ENCODE measurements around the gene SLC17A7. TPM values are rescaled to one million over a fixed set of nuclear protein-coding genes. Genes with fewer than 3 reads are reported as not detected.

The SLC17A7 gene
- total and polyA plus RNA-seq, 2 of the 4 experiments (the other 2 are of a cell fraction), result 0.03 TPM; not detected in 1

DNA sequence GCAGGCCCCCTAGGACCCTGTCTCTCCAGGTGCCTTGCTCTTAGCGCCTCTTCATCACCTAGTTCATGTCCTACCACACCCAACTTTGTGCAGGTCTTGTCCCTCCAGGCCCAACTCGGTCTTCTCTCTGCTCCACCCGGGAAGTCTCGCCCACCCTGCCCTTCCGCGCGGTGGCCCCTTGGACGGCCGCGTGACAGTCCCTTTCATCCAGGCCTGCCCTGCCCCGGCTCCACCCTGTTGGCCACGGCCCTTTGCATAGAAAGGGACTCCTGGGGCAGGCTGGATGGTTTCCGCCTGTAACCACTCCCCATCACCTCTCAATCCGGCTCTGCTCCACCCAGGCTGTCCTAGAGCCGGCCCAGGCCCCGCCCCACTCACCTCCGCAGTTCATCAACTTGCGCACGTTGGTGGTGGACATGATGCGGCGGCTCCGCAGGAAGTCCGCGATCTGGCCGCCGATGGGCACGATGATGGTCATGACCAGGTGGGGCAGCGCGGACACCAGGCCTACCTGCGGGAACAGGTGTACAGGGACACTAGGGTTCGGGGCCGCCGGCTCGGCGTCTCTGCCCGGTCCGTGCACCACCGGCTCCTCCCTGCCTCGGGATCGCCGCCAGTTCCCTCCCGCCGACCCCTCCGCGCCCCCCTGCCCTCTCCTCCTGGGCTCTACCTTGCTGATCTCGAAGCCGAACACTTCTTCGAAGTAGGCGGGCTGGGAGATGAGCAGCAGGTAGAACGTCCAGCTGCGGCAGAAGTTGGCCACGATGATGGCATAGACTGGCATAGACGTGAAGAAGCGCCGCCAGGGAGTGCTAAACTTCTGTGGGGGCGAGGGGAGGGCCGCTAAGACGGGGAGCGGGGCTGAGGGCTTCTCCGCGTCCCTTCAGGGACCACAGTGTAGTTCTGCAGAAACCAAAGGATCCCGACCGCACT is 8.9 kb downstream of the SLC17A7 start:
- intact Hi-C loops (cut with micrococcal nuclease), result no loop called here
- H2AK5ac ChIP-seq (ENCODE audit: low read depth, low read length), result no peak overlapping the region
- no peaks in the 10 kb centered on the region for H4K20me1 ChIP-seq (ENCODE audit: insufficient read depth, low read length)
- H3K4me3 ChIP-seq (ENCODE audit: insufficient read depth, low read depth, low read length), result no peak overlapping the region
- no peaks in the 10 kb centered on the region for H3K79me1 ChIP-seq (ENCODE audit: low read depth in 1 of 2, low read length in 2 of 2)
- H3K9me3 ChIP-seq (ENCODE audit: control insufficient read depth, insufficient read depth, low read length), result peaks cover 18% of the 10 kb centered on the region
- no peak overlapping the region for H3K4ac ChIP-seq (ENCODE audit: low read depth, low read length)
- no peaks in the 10 kb centered on the region for H3K36me3 ChIP-seq (ENCODE audit: control insufficient read depth, insufficient read depth, low read length)
- WGBS, 2 experiments (ENCODE audit: extremely low coverage in 2 of 2, insufficient read length in 1 of 2), result 9% methylated on average over 37 of the region's 63 CpGs; no CpG with 5 or more reads in 1 of the 2 experiments
- no peak overlapping the region for H3K56ac ChIP-seq (ENCODE audit: extremely low read depth, insufficient read depth, low read length)
- no peaks in the 10 kb centered on the region for H3K9me1 ChIP-seq (ENCODE audit: insufficient read depth, low read length)
- H3K9ac ChIP-seq (ENCODE audit: low read depth, low read length), result no peak overlapping the region
- H2BK5ac ChIP-seq (ENCODE audit: low read depth, low read length, poor library complexity, severe bottlenecking), result no peak overlapping the region
- no TSS peak for BruUV-seq (replicated peaks)
- H3K4me2 ChIP-seq (ENCODE audit: low read depth, low read length), result no peak overlapping the region
- no peak overlapping the region for H4K91ac ChIP-seq (ENCODE audit: insufficient read depth, low read depth, low read length)
- DNase-seq, result no peak
- ATAC-seq (ENCODE audit: low read depth), result no peak
- no peak overlapping the region for H2BK15ac ChIP-seq (ENCODE audit: low read depth, low read length)
- no peak overlapping the region for H3K14ac ChIP-seq (replicated peaks; ENCODE audit: low read depth, low read length)
- in situ Hi-C loops (cut with MboI; ENCODE audit: low sequenced_read_pairs), result loop anchor here (10.0 kb wide), 1 partner anchor 168 kb away; no protein-coding TSS in a partner anchor
- CTCF ChIA-PET, result no interaction called here
- H3K23ac ChIP-seq (ENCODE audit: low read depth, low read length), result no peak overlapping the region
- no peak overlapping the region for H3K27ac ChIP-seq (ENCODE audit: insufficient read depth, low read length)
- TF ChIP-seq CHD1 (IDR thresholded peaks at IDR 0.05; ENCODE audit: low read depth, low read length) (no peak), CEBPB (IDR thresholded peaks at IDR 0.05; ENCODE audit: low read depth, low read length) (no peak), MXI1 (IDR thresholded peaks at IDR 0.05; ENCODE audit: borderline replicate concordance, low read depth, low read length) (no peak), RAD21 (IDR thresholded peaks at IDR 0.05; ENCODE audit: low read length) (no peak), SMC3 (IDR thresholded peaks at IDR 0.05; ENCODE audit: low read depth, low read length) (no peak), RCOR1 (IDR thresholded peaks at IDR 0.05; ENCODE audit: insufficient replicate concordance, low read length) (no peak)
- TF ChIP-seq, protein P1, sequence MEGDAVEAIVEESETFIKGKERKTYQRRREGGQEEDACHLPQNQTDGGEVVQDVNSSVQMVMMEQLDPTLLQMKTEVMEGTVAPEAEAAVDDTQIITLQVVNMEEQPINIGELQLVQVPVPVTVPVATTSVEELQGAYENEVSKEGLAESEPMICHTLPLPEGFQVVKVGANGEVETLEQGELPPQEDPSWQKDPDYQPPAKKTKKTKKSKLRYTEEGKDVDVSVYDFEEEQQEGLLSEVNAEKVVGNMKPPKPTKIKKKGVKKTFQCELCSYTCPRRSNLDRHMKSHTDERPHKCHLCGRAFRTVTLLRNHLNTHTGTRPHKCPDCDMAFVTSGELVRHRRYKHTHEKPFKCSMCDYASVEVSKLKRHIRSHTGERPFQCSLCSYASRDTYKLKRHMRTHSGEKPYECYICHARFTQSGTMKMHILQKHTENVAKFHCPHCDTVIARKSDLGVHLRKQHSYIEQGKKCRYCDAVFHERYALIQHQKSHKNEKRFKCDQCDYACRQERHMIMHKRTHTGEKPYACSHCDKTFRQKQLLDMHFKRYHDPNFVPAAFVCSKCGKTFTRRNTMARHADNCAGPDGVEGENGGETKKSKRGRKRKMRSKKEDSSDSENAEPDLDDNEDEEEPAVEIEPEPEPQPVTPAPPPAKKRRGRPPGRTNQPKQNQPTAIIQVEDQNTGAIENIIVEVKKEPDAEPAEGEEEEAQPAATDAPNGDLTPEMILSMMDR (conservative IDR thresholded peaks at IDR 0.05; ENCODE audit: low read depth, low read length), result no peak
- H2BK20ac ChIP-seq (ENCODE audit: low read depth, low read length), result no peak overlapping the region
- H2BK120ac ChIP-seq (ENCODE audit: low read depth, low read length), result no peak overlapping the region
- peaks cover 95% of the 10 kb centered on the region for H3K27me3 ChIP-seq (ENCODE audit: control insufficient read depth, insufficient read depth, low read length)
- POLR2A ChIA-PET (ENCODE audit: unreplicated experiment), result interaction anchor here (0.6 kb wide), 1 partner anchor 16 kb away, joined by 3 read pairs; no protein-coding TSS in a partner anchor
- H3K18ac ChIP-seq (ENCODE audit: low read depth, low read length), result no peak overlapping the region
- H4K5ac ChIP-seq (ENCODE audit: low read depth, low read length), result no peak overlapping the region
- peak overlapping the region; percentile 42 for H2AK9ac ChIP-seq (replicated peaks; ENCODE audit: low read depth, low read length, poor library complexity)
- no peak overlapping the region for H2AFZ ChIP-seq (replicated peaks; ENCODE audit: low read length, poor library complexity)
- dilution Hi-C loops (cut with HindIII; ENCODE audit: low sequenced_read_pairs, unreplicated experiment), result no loop called here
- no peak overlapping the region for H4K8ac ChIP-seq (ENCODE audit: low read depth in 2 of 2, low read length in 2 of 2)
- no peaks in the 10 kb centered on the region for H3K4me1 ChIP-seq (ENCODE audit: control insufficient read depth, insufficient read depth, low read length)

Measured in IMR-90 (cell line).